HFF-Myc (cell line): Measurements from ENCODE around the gene NEU4.

Experiments used
- DNase-seq: peaks from one replicate; pipeline ENCODE4 v3.0.0-alpha.2; 2011; ENCODE audit warnings: low read depth; ENCODE audit errors: extremely low read depth
- H3K4me3 ChIP-seq: replicated peaks from 2 replicates; pipeline ENCODE4 v1.5.1; 2011; ENCODE audit warnings: low read depth, mild to moderate bottlenecking, control low read depth, low read length
- CTCF ChIP-seq: IDR thresholded peaks from 2 replicates; pipeline ENCODE4 v1.5.1; 2012; ENCODE audit warnings: mild to moderate bottlenecking, low read depth, low read length, control low read depth; ENCODE audit errors: missing control alignments

NEU4 gene

GRCh38 chr2:241862775-241863535, 54.0 kb downstream of the NEU4 start:
- no peak for TF ChIP-seq CTCF
- no peak for DNase-seq
- no peak overlapping the region for H3K4me3 ChIP-seq

GRCh38 chr2:241863536-241863954, 54.6 kb downstream of the NEU4 start:
- H3K4me3 ChIP-seq = no peak overlapping the region
- no peak for DNase-seq
- no peak for TF ChIP-seq CTCF

- H3K4me3 ChIP-seq = no peak overlapping the region
- DNase-seq = no peak
- no peak for TF ChIP-seq CTCF
Observed at GRCh38 chr2:241864168-241864849, 55.3 kb downstream of the NEU4 start.

- no peak overlapping the region for H3K4me3 ChIP-seq
- no peak for DNase-seq
- no peak for TF ChIP-seq CTCF
Observed at GRCh38 chr2:241864850-241865213, 55.8 kb downstream of the NEU4 start.

GRCh38 chr2:241865416-241865956, 56.5 kb downstream of the NEU4 start:
- no peak for DNase-seq
- no peak overlapping the region for H3K4me3 ChIP-seq
- TF ChIP-seq CTCF = no peak

- DNase-seq = no peak
- no peak for TF ChIP-seq CTCF
Observed at GRCh38 chr2:241865957-241866789, 57.2 kb downstream of the NEU4 start.

More at GRCh38 chr2:241865957-241866789, 57.2 kb downstream of the NEU4 start:
- no peak overlapping the region for H3K4me3 ChIP-seq
